NCI-H69 (cell line): ENCODE results near the gene DYSF.

Source experiments
- DNase-seq: peaks from one replicate; lab custom pipeline; 2025; lab: John Stamatoyannopoulos, UW

Gene DYSF

GRCh38 chr2:71674158-71674851, 220.9 kb downstream of the DYSF start:
- no peak for DNase-seq

- DNase-seq, result peak; percentile 32
Observed at GRCh38 chr2:71675296-71675695, 221.9 kb downstream of the DYSF start.

- DNase-seq, result no peak
Observed at GRCh38 chr2:71678874-71679273, 225.5 kb downstream of the DYSF start.

- no peak for DNase-seq
Observed at GRCh38 chr2:71679491-71679890, 226.1 kb downstream of the DYSF start.

- DNase-seq, result no peak
Observed at GRCh38 chr2:71680925-71681324, 227.6 kb downstream of the DYSF start.

- no peak for DNase-seq
Observed at GRCh38 chr2:71681626-71682025, 228.3 kb downstream of the DYSF start.

- no peak for DNase-seq
Observed at GRCh38 chr2:71682341-71682740, 229.0 kb downstream of the DYSF start.

- DNase-seq, result peak; percentile 22
Observed at GRCh38 chr2:71683070-71683469, 229.7 kb downstream of the DYSF start.

GRCh38 chr2:71683666-71684065, 230.3 kb downstream of the DYSF start:
- DNase-seq, result no peak

- no peak for DNase-seq
Observed at GRCh38 chr2:71684226-71685072, 231.1 kb downstream of the DYSF start.

- no peak for DNase-seq
Observed at GRCh38 chr2:71685073-71685848, 231.9 kb downstream of the DYSF start.

- no peak for DNase-seq
Observed at GRCh38 chr2:71685941-71686611, 232.7 kb downstream of the DYSF start.

- no peak for DNase-seq
Observed at GRCh38 chr2:71686781-71687180, 233.4 kb downstream of the DYSF start.

- DNase-seq, result no peak
Observed at GRCh38 chr2:71687412-71687811, 234.1 kb downstream of the DYSF start.

GRCh38 chr2:71688530-71688929, 235.2 kb downstream of the DYSF start:
- DNase-seq, result no peak

- no peak for DNase-seq
Observed at GRCh38 chr2:71689393-71689792, 236.0 kb downstream of the DYSF start.

GRCh38 chr2:71689968-71690834, 236.8 kb downstream of the DYSF start:
- no peak for DNase-seq

- no peak for DNase-seq
Observed at GRCh38 chr2:71690876-71691475, 237.6 kb downstream of the DYSF start.

- no peak for DNase-seq
Observed at GRCh38 chr2:71691747-71692441, 238.5 kb downstream of the DYSF start.
